BLaER1 (cell line): ENCODE data around the gene EFCAB7.

ENCODE experiments used
- H3K27ac ChIP-seq: shearing (Covaris generic); formaldehyde crosslinking; 2 replicates; pipeline ENCODE4 v1.8.1; 2022
- H3K27me3 ChIP-seq: shearing (Covaris generic); formaldehyde crosslinking; 2 replicates; pipeline ENCODE4 v1.8.1; 2022
- H3K36me3 ChIP-seq: shearing (Covaris generic); formaldehyde crosslinking; 2 replicates; pipeline ENCODE4 v1.8.1; 2022
- H3K4me1 ChIP-seq: shearing (Covaris generic); formaldehyde crosslinking; 2 replicates; pipeline ENCODE4 v1.8.1; 2022
- H3K4me2 ChIP-seq: shearing (Covaris generic); formaldehyde crosslinking; 2 replicates; pipeline ENCODE4 v1.8.1; 2022
- H3K4me3 ChIP-seq: shearing (Covaris generic); formaldehyde crosslinking; 2 replicates; pipeline ENCODE4 v1.8.1; 2022
- H3K9ac ChIP-seq: shearing (Covaris generic); formaldehyde crosslinking; 2 replicates; pipeline ENCODE4 v1.8.1; 2022
- H3K9me3 ChIP-seq: shearing (Covaris generic); formaldehyde crosslinking; 2 replicates; pipeline ENCODE4 v1.8.1; 2022
- H4K20me1 ChIP-seq: shearing (Covaris generic); formaldehyde crosslinking; 2 replicates; pipeline ENCODE4 v1.8.1; 2022
- Cebpa-rat ChIP-seq: shearing (Covaris generic); IDR thresholded peaks from 2 replicates; pipeline ENCODE4 v1.8.1; 2022

Gene EFCAB7, protein sequence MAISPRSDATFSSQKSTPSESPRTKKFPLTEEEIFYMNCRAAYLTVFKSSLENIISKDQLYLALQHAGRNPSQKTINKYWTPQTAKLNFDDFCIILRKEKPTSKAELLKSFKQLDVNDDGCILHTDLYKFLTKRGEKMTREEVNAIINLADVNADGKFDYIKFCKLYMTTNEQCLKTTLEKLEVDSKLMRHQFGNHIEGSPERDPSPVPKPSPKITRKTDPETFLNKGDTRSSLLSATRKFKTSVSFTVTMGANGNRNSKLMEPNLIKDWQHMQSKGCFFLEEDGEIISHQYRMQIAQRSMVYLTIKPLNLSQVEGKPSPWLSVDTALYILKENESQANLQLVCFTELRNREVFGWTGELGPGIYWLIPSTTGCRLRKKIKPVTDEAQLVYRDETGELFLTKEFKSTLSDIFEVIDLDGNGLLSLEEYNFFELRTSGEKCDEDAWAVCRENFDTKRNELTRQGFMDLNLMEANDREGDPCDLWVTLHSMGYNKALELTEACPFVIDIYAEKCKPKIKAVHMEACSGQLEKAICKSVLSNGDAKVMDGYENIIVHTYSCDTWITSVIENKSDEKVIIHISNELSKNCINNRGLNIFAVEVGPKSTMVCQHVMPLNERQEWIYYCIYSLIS

GRCh38 chr1:63522891-63523728, at the start of gene EFCAB7, which contains the start of gene ITGB3BP:
TSS of gene EFCAB7 (plus strand) at chr1:63523525. CDS start at chr1:63525573, 2,048 bp downstream.
TSS of gene ITGB3BP (minus strand) at chr1:63523225. CDS start at chr1:63523133, 92 bp downstream.
- Histone ChIP-seq H3K9me3 (no peaks in the 10 kb centered on the region), H3K36me3 (peaks cover 5% of the 10 kb centered on the region; the same call in 1 of the 2 replicates), H3K9ac (peak within 1 kb of the TSS; percentile 84), H3K4me2 (peak within 1 kb of the TSS; percentile 82), H3K27me3 (no peaks in the 10 kb centered on the region), H3K4me3 (peak within 1 kb of the TSS; percentile 77), H3K27ac (peak within 1 kb of the TSS; percentile 85), H3K4me1 (peaks cover 26% of the 10 kb centered on the region), H4K20me1 (no peaks in the 10 kb centered on the region)
- no peak for TF ChIP-seq Cebpa-rat

DNA sequence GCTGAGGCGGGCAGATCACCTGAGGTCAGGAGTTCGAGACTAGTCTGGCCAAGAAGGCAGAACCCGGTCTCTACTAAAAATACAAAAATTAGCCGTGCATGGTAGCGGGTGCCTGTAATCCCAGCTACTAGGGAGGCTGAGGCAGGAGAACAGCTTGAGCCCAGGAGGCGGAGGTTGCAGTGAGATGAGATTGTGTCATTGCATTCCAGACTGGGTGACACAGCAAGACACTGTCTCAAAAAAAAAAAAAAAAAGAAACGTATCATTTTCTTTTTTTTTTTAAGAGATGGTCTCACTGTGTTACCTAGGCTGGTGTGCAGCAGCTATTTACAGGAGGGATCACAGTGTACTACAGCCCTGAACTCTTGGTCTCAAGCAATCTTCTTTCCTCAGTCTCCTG, 47.6 kb upstream of the EFCAB7 start:
- Histone ChIP-seq H3K36me3 (peaks cover 42% of the 10 kb centered on the region), H3K27me3 (no peaks in the 10 kb centered on the region), H3K9ac (no peak overlapping the region), H3K4me3 (no peak overlapping the region), H4K20me1 (no peaks in the 10 kb centered on the region), H3K4me1 (no peaks in the 10 kb centered on the region), H3K9me3 (peaks cover 26% of the 10 kb centered on the region), H3K27ac (no peak overlapping the region), H3K4me2 (no peak overlapping the region)
- TF ChIP-seq Cebpa-rat, result no peak

GRCh38 chr1:63480057-63480456, 43.3 kb upstream of the EFCAB7 start:
- Histone ChIP-seq H3K9me3 (0 out of 2 replicates have a peak, but pooled peaks cover 4% of the 10 kb centered on the region), H3K4me3 (no peak overlapping the region), H3K27ac (no peak overlapping the region), H3K36me3 (peaks cover 30% of the 10 kb centered on the region), H3K9ac (no peak overlapping the region), H3K27me3 (no peaks in the 10 kb centered on the region), H3K4me1 (no peaks in the 10 kb centered on the region), H4K20me1 (no peaks in the 10 kb centered on the region), H3K4me2 (no peak overlapping the region)
- no peak for TF ChIP-seq Cebpa-rat

DNA sequence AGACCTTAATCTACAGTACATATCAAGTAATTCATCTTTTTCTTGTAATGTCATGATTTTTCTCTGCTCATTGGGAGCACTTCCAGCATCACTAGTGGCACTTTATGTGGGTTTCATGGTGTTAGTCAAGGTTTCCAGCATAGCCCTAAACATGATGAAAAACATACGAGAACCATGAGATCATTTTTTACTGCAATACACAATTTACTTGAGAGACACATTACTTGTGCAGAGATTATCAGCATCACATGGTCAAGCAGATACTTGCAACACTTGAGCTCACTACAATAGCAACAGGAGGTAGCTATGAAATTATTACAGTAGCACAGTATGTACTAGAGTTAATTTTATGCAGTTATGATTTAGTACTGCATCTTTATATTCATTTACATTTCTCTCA, 36.7 kb upstream of the EFCAB7 start:
- Histone ChIP-seq H3K4me3 (no peak overlapping the region), H3K9ac (no peak overlapping the region), H3K36me3 (peaks cover 14% of the 10 kb centered on the region; the same call in 1 of the 2 replicates), H3K4me2 (no peak overlapping the region), H4K20me1 (no peaks in the 10 kb centered on the region), H3K4me1 (no peaks in the 10 kb centered on the region), H3K9me3 (no peaks in the 10 kb centered on the region), H3K27me3 (no peaks in the 10 kb centered on the region), H3K27ac (no peak overlapping the region)
- no peak for TF ChIP-seq Cebpa-rat

GRCh38 chr1:63487336-63488065, 35.8 kb upstream of the EFCAB7 start:
- no peak overlapping the region for H3K4me3 ChIP-seq
- no peak overlapping the region for H3K27ac ChIP-seq
- no peaks in the 10 kb centered on the region for H3K4me1 ChIP-seq
- H3K9ac ChIP-seq, result no peak overlapping the region
- H3K27me3 ChIP-seq, result no peaks in the 10 kb centered on the region
- no peaks in the 10 kb centered on the region for H4K20me1 ChIP-seq
- no peak overlapping the region for H3K4me2 ChIP-seq
- 0 out of 2 replicates have a peak, but pooled peaks cover 11% of the 10 kb centered on the region for H3K36me3 ChIP-seq
- H3K9me3 ChIP-seq, result no peaks in the 10 kb centered on the region
- TF ChIP-seq Cebpa-rat, result no peak

GRCh38 chr1:63497577-63497976, 25.7 kb upstream of the EFCAB7 start:
- H3K36me3 ChIP-seq, result peaks cover 28% of the 10 kb centered on the region
- no peak overlapping the region for H3K9ac ChIP-seq

GRCh38 chr1:63498106-63498505, 25.2 kb upstream of the EFCAB7 start:
- no peak overlapping the region for H3K27ac ChIP-seq
- H3K9ac ChIP-seq, result no peak overlapping the region
- no peaks in the 10 kb centered on the region for H3K4me1 ChIP-seq
- H3K27me3 ChIP-seq, result no peaks in the 10 kb centered on the region
- no peaks in the 10 kb centered on the region for H3K9me3 ChIP-seq
- no peaks in the 10 kb centered on the region for H4K20me1 ChIP-seq
- no peak overlapping the region for H3K4me3 ChIP-seq
- no peak overlapping the region for H3K4me2 ChIP-seq
- TF ChIP-seq Cebpa-rat, result no peak
- H3K36me3 ChIP-seq, result peaks cover 28% of the 10 kb centered on the region

More at GRCh38 chr1:63497577-63497976, 25.7 kb upstream of the EFCAB7 start:
- no peak for TF ChIP-seq Cebpa-rat
- Histone ChIP-seq H3K4me2 (no peak overlapping the region), H3K4me1 (no peaks in the 10 kb centered on the region), H3K27ac (no peak overlapping the region), H3K9me3 (no peaks in the 10 kb centered on the region), H3K4me3 (no peak overlapping the region), H3K27me3 (no peaks in the 10 kb centered on the region), H4K20me1 (no peaks in the 10 kb centered on the region)

DNA sequence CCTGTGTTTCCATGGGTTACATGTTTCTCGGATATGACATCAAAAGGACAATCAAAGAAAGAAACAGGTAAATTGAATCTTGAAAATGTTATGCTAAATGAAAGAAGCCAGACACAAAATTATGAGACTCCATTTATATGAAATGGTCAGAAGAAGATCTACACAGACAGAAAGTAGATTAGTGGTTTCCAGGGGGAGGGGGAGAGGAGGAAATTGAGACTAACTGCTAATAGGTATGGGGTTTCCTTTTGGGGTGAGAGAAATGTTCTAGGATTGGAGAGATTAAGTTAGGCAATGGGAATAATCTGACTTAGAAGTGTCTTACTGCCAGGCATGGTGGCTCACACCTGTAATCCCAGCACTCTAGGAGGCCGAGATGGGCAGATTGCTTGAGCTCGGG, 22.1 kb upstream of the EFCAB7 start:
- Histone ChIP-seq H3K27me3 (no peaks in the 10 kb centered on the region), H3K27ac (no peak overlapping the region), H3K9ac (no peak overlapping the region), H3K4me3 (no peak overlapping the region), H4K20me1 (no peaks in the 10 kb centered on the region), H3K4me1 (no peaks in the 10 kb centered on the region), H3K9me3 (peaks cover 1% of the 10 kb centered on the region; the same call in 1 of the 2 replicates), H3K4me2 (no peak overlapping the region), H3K36me3 (peaks cover 33% of the 10 kb centered on the region)
- TF ChIP-seq Cebpa-rat, result no peak

DNA sequence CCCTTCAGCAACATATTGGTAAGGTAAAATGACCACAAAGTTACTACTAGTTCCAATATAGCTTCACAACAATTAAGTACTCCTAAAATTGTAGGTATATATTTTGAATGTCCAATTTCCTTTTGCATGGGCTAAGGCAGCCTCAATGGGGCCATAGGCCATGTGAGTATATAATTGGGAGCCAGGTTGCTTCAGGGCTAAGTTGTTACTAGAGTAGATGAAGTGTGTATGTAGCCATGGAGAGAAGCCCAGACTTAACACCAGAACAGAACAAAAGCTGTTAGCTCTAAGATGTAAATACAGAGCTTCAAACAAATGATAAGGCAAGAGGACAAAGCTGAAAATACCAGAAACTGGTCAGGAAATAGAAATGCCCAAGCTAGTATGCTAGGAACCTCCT, 16.5 kb upstream of the EFCAB7 start:
- no peaks in the 10 kb centered on the region for H3K4me1 ChIP-seq
- no peak overlapping the region for H3K9ac ChIP-seq
- peaks cover 9% of the 10 kb centered on the region; the same call in 1 of the 2 replicates for H3K9me3 ChIP-seq
- peaks cover 38% of the 10 kb centered on the region for H3K36me3 ChIP-seq
- no peaks in the 10 kb centered on the region for H3K27me3 ChIP-seq
- no peak overlapping the region for H3K4me2 ChIP-seq
- H3K4me3 ChIP-seq, result no peak overlapping the region
- H3K27ac ChIP-seq, result no peak overlapping the region
- no peak for TF ChIP-seq Cebpa-rat
- no peaks in the 10 kb centered on the region for H4K20me1 ChIP-seq
